ENCODE data around the gene ADAM17.

GRCh38 chr2:9599430-9599829 lies 43.8 kb upstream of the ADAM17 start:
- TF ChIP-seq, protein P1, sequence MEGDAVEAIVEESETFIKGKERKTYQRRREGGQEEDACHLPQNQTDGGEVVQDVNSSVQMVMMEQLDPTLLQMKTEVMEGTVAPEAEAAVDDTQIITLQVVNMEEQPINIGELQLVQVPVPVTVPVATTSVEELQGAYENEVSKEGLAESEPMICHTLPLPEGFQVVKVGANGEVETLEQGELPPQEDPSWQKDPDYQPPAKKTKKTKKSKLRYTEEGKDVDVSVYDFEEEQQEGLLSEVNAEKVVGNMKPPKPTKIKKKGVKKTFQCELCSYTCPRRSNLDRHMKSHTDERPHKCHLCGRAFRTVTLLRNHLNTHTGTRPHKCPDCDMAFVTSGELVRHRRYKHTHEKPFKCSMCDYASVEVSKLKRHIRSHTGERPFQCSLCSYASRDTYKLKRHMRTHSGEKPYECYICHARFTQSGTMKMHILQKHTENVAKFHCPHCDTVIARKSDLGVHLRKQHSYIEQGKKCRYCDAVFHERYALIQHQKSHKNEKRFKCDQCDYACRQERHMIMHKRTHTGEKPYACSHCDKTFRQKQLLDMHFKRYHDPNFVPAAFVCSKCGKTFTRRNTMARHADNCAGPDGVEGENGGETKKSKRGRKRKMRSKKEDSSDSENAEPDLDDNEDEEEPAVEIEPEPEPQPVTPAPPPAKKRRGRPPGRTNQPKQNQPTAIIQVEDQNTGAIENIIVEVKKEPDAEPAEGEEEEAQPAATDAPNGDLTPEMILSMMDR (IDR thresholded peaks at IDR 0.05): no peak
- TF ChIP-seq POLR2A (IDR thresholded peaks at IDR 0.05): no peak
